ENCODE data around the gene PTGDS.

Gene PTGDS

GRCh38 chr9:137028263-137029057 is 51.2 kb downstream of the PTGDS start (continued):
- peak; percentile 52 for TF ChIP-seq KLF1 (tag by site-specific recombination; IDR thresholded peaks at IDR 0.05)
- TF ChIP-seq ZBTB26 (tag by site-specific recombination; optimal IDR thresholded peaks at IDR 0.05): peak; percentile 67
- no peak for TF ChIP-seq ZNF223 (tag by site-specific recombination; IDR thresholded peaks at IDR 0.05)
- peak; percentile 48; the same call in 1 of the 2 replicates for TF ChIP-seq ZNF654 (tag by site-specific recombination; IDR thresholded peaks at IDR 0.05; ENCODE audit: low read depth)
- no peak for TF ChIP-seq ZNF549 (tag by site-specific recombination; IDR thresholded peaks at IDR 0.05)
- 0 out of 2 replicates have a peak, but pooled peaks have one; percentile 12 for TF ChIP-seq ZNF610 (tag by site-specific recombination; IDR thresholded peaks at IDR 0.05; ENCODE audit: borderline replicate concordance)
- TF ChIP-seq, protein P1, sequence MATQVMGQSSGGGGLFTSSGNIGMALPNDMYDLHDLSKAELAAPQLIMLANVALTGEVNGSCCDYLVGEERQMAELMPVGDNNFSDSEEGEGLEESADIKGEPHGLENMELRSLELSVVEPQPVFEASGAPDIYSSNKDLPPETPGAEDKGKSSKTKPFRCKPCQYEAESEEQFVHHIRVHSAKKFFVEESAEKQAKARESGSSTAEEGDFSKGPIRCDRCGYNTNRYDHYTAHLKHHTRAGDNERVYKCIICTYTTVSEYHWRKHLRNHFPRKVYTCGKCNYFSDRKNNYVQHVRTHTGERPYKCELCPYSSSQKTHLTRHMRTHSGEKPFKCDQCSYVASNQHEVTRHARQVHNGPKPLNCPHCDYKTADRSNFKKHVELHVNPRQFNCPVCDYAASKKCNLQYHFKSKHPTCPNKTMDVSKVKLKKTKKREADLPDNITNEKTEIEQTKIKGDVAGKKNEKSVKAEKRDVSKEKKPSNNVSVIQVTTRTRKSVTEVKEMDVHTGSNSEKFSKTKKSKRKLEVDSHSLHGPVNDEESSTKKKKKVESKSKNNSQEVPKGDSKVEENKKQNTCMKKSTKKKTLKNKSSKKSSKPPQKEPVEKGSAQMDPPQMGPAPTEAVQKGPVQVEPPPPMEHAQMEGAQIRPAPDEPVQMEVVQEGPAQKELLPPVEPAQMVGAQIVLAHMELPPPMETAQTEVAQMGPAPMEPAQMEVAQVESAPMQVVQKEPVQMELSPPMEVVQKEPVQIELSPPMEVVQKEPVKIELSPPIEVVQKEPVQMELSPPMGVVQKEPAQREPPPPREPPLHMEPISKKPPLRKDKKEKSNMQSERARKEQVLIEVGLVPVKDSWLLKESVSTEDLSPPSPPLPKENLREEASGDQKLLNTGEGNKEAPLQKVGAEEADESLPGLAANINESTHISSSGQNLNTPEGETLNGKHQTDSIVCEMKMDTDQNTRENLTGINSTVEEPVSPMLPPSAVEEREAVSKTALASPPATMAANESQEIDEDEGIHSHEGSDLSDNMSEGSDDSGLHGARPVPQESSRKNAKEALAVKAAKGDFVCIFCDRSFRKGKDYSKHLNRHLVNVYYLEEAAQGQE (tag by site-specific recombination; IDR thresholded peaks at IDR 0.05): no peak
- TF ChIP-seq ZNF280D (tag by site-specific recombination; IDR thresholded peaks at IDR 0.05): no peak
- TF ChIP-seq, protein P2, sequence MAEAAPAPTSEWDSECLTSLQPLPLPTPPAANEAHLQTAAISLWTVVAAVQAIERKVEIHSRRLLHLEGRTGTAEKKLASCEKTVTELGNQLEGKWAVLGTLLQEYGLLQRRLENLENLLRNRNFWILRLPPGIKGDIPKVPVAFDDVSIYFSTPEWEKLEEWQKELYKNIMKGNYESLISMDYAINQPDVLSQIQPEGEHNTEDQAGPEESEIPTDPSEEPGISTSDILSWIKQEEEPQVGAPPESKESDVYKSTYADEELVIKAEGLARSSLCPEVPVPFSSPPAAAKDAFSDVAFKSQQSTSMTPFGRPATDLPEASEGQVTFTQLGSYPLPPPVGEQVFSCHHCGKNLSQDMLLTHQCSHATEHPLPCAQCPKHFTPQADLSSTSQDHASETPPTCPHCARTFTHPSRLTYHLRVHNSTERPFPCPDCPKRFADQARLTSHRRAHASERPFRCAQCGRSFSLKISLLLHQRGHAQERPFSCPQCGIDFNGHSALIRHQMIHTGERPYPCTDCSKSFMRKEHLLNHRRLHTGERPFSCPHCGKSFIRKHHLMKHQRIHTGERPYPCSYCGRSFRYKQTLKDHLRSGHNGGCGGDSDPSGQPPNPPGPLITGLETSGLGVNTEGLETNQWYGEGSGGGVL (tag by site-specific recombination; IDR thresholded peaks at IDR 0.05): no peak; the same call in 1 of the 2 replicates
- peak; percentile 94 for TF ChIP-seq GLIS1 (tag by site-specific recombination; IDR thresholded peaks at IDR 0.05)
- TF ChIP-seq ZNF121 (tag by site-specific recombination; IDR thresholded peaks at IDR 0.05): no peak
- no peak for TF ChIP-seq ATF2 (tag by site-specific recombination; IDR thresholded peaks at IDR 0.05; ENCODE audit: low read depth)
- peak; percentile 88 for TF ChIP-seq ZFHX2 (tag by site-specific recombination; conservative IDR thresholded peaks at IDR 0.05)
- TF ChIP-seq ZBTB11 (tag by site-specific recombination; conservative IDR thresholded peaks at IDR 0.05; ENCODE audit: low read depth): no peak; the same call in 1 of the 2 replicates
- TF ChIP-seq ZNF513 (tag by site-specific recombination; IDR thresholded peaks at IDR 0.05): no peak
- no peak for TF ChIP-seq ZNF830 (tag by site-specific recombination; IDR thresholded peaks at IDR 0.05; ENCODE audit: low read depth)
- TF ChIP-seq MEIS1 (CRISPR knock-in tag; IDR thresholded peaks at IDR 0.05; ENCODE audit: borderline replicate concordance): no peak
- TF ChIP-seq ZNF184 (tag by site-specific recombination; IDR thresholded peaks at IDR 0.05): no peak
- TF ChIP-seq, protein P3, sequence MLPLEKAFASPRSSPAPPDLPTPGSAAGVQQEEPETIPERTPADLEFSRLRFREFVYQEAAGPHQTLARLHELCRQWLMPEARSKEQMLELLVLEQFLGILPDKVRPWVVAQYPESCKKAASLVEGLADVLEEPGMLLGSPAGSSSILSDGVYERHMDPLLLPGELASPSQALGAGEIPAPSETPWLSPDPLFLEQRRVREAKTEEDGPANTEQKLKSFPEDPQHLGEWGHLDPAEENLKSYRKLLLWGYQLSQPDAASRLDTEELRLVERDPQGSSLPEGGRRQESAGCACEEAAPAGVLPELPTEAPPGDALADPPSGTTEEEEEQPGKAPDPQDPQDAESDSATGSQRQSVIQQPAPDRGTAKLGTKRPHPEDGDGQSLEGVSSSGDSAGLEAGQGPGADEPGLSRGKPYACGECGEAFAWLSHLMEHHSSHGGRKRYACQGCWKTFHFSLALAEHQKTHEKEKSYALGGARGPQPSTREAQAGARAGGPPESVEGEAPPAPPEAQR (tag by site-specific recombination; IDR thresholded peaks at IDR 0.05): no peak

Measured in HEK293 (cell line).